HG03135 (cell line): ENCODE measurements around the gene ADARB2.

Experiments
- ATAC-seq: cut with Tn5 transposase; IDR thresholded peaks from one replicate; pipeline ENCODE4 v1.9.1; 2021; ENCODE audit warnings: mild to moderate bottlenecking, moderate library complexity; ENCODE audit not compliant: unreplicated experiment

ADARB2 gene

DNA sequence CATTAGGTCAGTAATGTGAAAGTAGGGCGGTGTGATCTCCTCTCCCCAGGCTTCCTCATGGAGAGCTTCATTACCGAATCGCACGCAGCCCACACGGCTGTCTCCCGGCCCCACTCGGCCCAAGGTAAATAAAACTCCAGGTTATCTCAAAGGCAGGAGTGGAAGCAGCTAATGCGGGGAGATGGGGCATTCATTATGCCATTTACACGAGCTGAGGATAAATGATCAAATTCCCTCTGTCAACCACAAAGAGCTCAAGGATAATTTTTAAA lies 93.5 kb downstream of the ADARB2 start:
- no peak for ATAC-seq

DNA sequence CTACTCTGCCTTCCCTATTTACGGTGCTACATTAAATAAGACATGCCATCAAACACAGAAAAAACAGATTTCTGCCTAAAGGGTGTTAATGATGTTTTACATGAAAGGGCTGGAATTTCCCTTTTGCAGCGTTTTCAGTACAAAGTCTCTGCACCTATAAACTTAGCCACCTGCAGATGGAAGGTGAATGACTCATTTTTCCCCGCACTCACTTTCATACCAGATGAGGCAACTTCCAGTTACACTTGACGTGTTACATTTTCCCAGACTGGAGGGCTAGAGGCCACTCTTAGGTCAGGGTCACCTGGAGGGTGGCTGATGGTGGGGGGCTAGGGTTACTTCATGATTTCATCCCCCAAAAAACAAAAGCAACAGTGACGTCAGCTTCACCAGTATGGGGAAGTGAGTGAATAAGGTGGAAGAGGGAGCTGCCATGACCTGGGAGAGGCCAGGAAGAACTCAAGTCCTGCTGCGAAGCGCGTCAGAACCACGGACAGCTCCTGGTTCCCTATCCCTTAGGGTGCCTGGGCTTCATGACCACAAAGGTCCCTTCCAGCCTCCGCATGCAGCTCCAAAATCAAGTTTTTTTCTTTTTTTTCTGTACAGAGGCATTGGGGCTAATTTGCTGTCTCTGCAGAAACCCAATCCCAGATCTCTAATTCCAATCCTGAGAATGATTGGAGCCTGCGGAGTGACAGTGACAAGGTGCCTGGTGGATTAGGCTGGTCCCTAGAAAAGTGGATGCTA lies 94.0 kb downstream of the ADARB2 start:
- no peak for ATAC-seq

GRCh38 chr10:1642600-1643160 lies 94.6 kb downstream of the ADARB2 start:
- no peak for ATAC-seq

- ATAC-seq, result no peak
These were observed 95.9 kb downstream of the ADARB2 start for GRCh38 chr10:1641402-1641801.

DNA sequence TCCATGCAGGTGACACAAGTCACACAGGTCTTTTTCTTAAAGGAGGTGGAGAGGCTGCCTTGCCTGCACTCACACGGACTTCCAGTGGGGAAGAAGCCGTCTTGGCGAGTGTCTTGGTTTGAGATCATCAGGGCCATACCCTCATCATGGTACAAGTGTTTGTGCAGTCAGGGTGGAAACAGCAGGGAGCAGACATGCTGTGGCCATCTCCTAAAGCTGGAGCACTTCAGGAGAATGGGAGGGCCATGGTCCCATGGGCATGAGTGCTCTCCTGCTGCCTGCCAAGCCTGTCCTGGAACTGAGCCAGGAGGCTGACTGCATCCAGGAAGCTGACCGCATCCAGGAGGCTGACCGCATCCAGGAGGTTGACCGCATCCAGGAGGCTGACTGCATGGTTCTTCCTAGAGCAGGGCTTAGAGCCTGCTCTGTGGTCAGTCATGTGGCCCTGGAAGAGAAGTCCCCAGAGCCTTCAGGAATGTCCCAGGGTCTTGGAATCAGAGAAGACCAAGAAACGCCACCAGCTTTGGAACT lies 98.4 kb downstream of the ADARB2 start:
- no peak for ATAC-seq

- no peak for ATAC-seq
These were observed 102.0 kb downstream of the ADARB2 start for GRCh38 chr10:1635340-1635739.

DNA sequence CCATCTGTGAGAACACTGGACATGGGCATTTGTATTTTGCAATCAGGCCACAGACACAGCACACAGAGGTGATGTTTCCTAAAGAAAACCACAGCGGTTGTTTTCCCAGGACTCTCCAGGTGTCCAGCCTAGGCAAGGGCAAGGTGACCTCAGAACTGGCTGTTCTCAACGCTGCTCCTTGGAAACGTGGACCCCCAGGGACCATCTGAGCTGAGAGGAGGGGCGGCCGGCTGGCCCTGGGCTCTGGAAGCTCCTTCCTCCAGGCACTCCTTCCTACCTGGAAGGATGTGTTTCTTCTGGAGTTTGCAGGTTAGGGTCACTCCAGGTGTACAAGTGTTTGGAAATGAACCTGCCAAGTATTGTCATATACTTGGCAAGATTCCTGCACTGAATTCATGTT lies 103.1 kb downstream of the ADARB2 start:
- no peak for ATAC-seq

GRCh38 chr10:1633783-1634182 lies 103.5 kb downstream of the ADARB2 start:
- ATAC-seq, result no peak

DNA sequence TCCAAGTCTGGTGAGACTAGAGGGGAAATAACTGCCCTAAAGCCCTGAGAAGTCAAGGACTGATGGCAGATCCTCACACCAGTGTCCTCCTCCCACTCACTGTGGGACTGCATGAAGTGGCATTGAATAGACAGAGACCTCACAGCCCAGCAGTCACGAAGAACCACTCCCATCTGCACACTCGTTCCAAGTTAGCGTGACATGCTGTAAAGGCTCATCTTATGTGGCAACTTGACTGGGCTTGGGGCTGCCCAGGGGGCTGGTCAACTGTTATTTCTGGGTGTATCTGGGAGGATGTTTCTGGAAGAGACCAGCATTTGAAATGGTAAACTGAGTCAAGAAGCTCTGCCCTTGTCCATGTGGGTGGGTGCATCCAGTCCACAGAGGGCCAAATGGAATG lies 104.7 kb downstream of the ADARB2 start:
- ATAC-seq, result no peak

DNA sequence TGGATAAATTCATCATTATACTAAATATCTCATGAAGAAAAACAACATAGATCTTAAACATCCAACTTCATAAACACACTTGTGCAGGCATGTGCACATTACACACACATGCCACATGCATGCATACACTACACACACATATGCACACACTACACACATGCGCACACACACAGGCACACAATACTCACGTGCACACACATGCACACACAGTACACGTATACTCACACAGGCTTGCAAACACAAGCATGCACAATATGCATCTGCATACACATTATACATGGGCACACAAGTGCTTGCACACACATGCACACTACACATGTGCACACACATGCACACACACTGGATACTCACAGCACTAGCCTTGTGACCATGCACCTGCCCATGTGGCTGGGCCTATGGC lies 105.2 kb downstream of the ADARB2 start:
- no peak for ATAC-seq

GRCh38 chr10:1631282-1631681 lies 106.0 kb downstream of the ADARB2 start:
- ATAC-seq, result no peak

DNA sequence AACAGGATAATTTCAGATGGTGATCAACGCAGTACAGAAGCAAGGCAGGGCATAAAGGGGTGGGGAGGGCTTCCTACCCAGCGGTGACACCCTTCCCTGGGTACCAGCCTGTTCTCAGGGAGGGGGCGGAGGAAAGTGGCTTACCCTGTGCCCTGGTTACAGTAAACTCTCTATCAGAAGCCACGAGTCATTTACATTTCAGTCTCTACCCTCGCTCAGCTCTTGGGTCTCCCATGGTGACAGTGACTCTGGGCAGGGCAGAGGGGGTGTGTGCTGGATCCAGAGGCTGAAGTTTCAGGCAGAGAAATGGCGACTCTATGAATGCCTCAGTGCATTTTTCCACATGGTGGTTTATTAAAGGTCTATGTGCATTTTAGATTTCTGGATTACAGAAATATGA lies 107.0 kb downstream of the ADARB2 start:
- no peak for ATAC-seq

- no peak for ATAC-seq
These were observed 107.8 kb downstream of the ADARB2 start for GRCh38 chr10:1629326-1630198.

- no peak for ATAC-seq
These were observed 108.6 kb downstream of the ADARB2 start for GRCh38 chr10:1628757-1629156.

- no peak for ATAC-seq
These were observed 109.4 kb downstream of the ADARB2 start for GRCh38 chr10:1627945-1628344.

GRCh38 chr10:1626835-1627234 lies 110.5 kb downstream of the ADARB2 start:
- ATAC-seq, result no peak

GRCh38 chr10:1626410-1626809 lies 110.9 kb downstream of the ADARB2 start:
- ATAC-seq, result no peak

DNA sequence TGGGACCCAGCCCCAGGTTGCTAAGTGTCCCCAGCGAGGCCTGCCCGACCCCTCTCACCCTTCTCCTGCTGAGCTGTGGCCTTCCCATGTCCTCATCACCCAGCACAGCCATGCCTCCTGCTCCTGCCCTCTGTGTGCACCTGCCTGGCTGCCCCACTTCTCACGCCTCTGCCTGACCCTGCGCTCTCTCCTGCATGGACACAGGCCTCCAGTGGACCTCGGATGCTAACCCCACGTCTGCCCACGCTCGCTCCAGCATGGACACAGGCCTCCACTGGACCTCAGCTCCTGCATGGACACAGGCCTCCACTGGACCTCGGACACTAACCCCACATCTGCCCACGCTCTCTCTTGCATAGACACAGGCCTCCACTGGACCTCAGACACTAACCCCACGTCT lies 111.6 kb downstream of the ADARB2 start:
- ATAC-seq, result no peak

- ATAC-seq, result no peak
These were observed 112.2 kb downstream of the ADARB2 start for GRCh38 chr10:1625079-1625478.

DNA sequence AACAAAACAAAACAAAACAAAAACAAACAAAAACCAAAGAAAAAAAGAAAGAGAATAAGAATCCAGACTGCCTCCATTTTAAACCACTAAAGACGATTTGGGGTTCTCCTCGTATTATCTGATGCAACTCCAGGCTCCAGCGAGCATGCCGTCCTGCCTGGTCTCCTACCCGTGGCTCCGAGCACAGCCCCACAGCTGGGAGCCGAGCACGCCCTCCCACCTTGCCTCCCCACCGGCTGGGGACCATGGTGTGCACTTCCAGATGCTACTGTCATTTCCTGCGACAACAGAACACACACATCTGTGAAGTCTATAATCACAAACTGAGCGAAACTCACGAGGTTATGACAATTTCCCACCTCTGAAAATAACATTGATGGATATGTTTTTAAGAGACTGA lies 113.1 kb downstream of the ADARB2 start:
- no peak for ATAC-seq

- ATAC-seq, result no peak
These were observed 116.5 kb downstream of the ADARB2 start for GRCh38 chr10:1620803-1621202.
